Stimulated activated naive CD4-positive, alpha-beta T cell treated with Interleukin-2 at 50 U/mL for 16 hours (primary cell): Measurements from ENCODE around the gene SFRP4.

Source experiments
- DNase-seq: peaks from one replicate; lab custom pipeline; 2025; lab: John Stamatoyannopoulos, UW

SFRP4 gene

GRCh38 chr7:37924491-37925041 is 7.9 kb upstream of the SFRP4 start:
- DNase-seq: no peak

GRCh38 chr7:37923996-37924395 is 7.4 kb upstream of the SFRP4 start:
- DNase-seq: no peak

- DNase-seq: no peak
Measured at GRCh38 chr7:37921876-37922275, 5.3 kb upstream of the SFRP4 start.

GRCh38 chr7:37920849-37921805 is 4.5 kb upstream of the SFRP4 start:
- DNase-seq: no peak

GRCh38 chr7:37920305-37920848 is 3.8 kb upstream of the SFRP4 start, which contains the start of gene EPDR1:
Gene EPDR1, plus strand, starts transcription at chr7:37920640. Its CDS starts 300 bp downstream, at chr7:37920940.
- DNase-seq: no peak

GRCh38 chr7:37918526-37918925 is 1.9 kb upstream of the SFRP4 start:
- no peak for DNase-seq

- DNase-seq: no peak
Measured at GRCh38 chr7:37916017-37916672, 472 bp downstream of the SFRP4 start.

- DNase-seq: no peak
Measured at GRCh38 chr7:37915438-37915837, 1.2 kb downstream of the SFRP4 start.

GRCh38 chr7:37912756-37913155 is 3.9 kb downstream of the SFRP4 start:
- no peak for DNase-seq

GRCh38 chr7:37908221-37908788 is 8.3 kb downstream of the SFRP4 start:
- DNase-seq: no peak

- DNase-seq: no peak
Measured at GRCh38 chr7:37901890-37902524, 14.6 kb downstream of the SFRP4 start.

- DNase-seq: no peak
Measured at GRCh38 chr7:37901236-37901827, 15.3 kb downstream of the SFRP4 start.

- no peak for DNase-seq
Measured at GRCh38 chr7:37899712-37900247, 16.8 kb downstream of the SFRP4 start.

GRCh38 chr7:37894671-37895070 is 21.9 kb downstream of the SFRP4 start:
- no peak for DNase-seq

GRCh38 chr7:37893359-37893758 is 23.3 kb downstream of the SFRP4 start:
- DNase-seq: no peak

- no peak for DNase-seq
Measured at GRCh38 chr7:37882086-37882485, 34.5 kb downstream of the SFRP4 start.
